ENCODE results near the gene WDFY2.

Gene WDFY2

DNA sequence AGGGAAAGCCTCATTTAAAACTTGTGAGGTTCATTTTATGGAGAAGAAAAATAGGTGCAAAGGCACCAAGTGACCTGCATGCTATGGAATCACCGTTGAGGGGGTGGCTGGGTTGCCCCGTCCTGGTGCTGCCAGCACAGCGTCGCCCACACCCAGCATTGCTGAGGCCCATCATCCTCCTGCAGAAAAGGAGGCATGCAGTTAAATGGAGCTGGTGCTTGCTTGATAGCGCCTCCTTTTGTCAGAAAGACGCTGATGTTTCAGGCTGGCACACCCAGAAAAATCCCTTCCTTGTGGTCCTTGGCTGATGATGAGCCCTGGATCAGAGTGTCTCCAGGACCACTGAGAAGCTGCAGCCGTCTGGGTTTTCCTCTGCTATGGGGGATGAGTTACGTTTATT lies 182.8 kb downstream of the WDFY2 start:
- DNase-seq (ENCODE audit: low read depth in 3 of 3, low spot score in 1 of 3) = no peak

DNA sequence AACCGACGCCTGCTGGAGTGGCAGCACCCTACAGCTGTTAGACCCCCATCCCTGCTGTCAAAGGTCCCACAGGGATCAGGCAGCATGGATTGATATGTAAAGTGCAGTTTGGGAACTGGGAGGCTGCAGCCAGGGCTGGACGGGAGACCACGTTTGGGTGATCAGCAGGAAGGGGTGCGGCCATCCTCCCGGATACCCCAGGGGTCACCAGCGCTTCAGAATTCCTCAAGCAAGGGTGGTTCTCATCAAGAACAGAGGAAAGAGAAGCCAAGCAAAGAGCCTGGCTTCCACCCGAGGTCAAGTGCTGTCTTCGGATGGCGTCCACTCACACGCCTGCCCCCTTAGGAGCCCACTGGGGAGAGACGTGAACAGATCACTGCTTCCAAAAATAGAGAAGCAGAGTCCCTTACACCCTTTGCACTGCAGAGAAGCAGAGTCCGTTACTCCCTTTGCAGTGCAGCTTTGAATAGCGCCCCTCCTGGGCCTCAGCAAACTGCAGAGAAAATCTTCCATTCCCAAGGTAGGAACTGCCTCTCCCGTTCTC lies 184.2 kb downstream of the WDFY2 start:
- DNase-seq (ENCODE audit: low read depth in 3 of 3, low spot score in 1 of 3) = no peak

DNA sequence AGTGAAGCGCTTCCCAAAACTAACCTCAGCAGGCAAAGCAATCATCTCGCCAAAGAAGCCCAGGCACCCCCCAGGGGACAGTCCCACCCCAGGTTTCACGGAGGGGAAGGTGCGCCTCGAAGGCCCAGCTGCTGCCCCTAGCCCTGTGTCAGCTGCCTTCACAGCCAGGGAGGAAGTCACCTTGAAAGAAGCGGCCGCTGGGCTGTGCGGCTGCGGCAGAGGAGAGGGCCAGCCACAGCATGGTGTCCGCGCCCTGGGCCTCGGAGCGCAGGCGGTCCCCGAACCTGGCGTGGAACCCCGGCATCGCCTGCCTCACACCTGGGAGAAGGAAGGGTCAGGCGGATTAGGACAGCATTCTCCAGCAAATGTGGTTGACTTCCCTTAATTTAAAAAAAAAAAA lies 184.7 kb downstream of the WDFY2 start:
- no peak for DNase-seq (ENCODE audit: low read depth in 3 of 3, low spot score in 1 of 3)

DNA sequence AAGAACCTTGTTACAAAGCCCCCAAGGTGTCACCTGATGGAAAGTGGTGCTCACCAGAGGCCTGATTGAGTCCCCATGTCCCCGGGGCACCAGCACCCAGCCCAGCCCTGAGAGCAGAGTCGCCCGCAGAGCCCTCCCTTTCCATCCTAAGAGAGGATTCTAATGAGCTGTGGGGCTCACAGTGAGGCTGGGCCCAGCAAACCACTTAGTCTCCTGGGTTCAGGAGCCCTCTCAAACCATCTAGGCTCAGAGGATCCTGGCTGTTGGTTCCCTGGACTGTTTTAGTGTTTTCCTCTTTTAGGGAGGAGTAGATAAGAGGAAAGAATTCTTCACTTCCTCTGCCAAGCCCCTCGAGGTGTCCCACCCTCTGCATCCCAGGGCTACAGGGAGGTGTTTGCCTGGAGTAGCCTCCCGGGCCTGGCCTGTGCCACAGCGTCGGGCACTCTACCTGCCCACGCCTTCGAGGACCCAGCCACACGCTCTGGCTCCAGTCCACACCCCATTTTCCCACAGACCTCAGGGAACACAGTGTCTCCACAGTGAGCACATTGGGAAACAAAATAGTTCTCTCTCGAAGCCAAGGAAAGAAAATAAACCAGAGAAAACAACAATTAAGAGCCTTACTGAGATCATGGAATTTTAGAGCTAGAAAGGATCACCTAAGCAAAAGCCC lies 185.3 kb downstream of the WDFY2 start:
- DNase-seq (ENCODE audit: low read depth in 3 of 3, low spot score in 1 of 3) = no peak

DNA sequence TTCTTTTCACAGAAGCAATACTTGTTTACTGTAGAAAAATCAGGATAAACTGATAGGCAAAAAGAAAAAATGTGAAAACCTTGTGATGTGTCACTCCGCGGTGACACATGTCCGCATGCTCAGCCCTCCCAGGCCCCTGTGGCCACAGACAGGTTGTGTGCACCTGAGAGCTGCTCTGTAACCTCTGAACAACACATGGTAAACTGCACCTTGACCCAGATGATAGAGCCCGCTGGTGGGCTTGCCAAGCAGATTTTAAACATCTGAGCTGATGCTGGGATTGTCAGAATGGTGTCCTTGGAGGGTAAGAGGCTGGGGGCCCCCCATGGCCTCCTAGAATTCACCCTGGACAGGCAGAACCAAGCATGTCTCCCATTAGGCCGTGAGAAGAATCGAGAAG lies 185.9 kb downstream of the WDFY2 start:
- DNase-seq (ENCODE audit: low read depth in 3 of 3, low spot score in 1 of 3) = no peak

DNA sequence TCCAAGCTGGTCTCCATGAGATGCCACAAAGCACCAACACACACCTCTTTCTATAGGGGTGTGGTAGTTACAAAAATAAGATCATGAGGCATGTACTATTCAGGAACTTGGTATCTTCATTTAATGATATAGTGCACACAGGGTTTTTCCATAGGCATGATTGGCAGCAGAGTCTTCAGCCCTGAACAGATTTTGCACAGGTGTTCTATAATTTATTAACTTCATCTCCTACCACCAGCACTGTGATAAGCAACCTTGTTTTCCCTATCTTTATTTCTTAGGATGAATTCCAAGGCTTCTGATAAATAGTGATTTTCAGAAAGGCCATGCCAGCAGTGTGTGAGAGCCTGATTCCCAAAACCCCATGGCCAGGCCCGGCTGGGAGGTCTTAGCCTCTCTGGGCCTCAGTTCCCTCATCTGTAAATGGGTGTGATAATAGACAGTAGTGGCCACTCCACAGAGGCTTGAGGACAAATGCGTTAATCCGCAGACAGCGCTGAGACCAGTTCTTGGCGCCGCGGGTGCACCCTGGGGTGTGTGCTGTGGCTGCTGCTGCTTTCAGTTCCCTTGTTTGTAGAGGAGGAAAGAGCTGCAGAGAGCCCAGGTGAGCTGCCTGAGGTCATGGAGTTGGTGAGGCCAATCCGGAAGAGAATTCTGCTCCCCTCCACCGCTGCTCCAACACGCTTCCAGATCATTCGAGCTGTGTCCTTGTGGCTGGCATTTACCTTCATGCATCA lies 186.6 kb downstream of the WDFY2 start:
- DNase-seq (ENCODE audit: low read depth in 3 of 3, low spot score in 1 of 3) = no peak

DNA sequence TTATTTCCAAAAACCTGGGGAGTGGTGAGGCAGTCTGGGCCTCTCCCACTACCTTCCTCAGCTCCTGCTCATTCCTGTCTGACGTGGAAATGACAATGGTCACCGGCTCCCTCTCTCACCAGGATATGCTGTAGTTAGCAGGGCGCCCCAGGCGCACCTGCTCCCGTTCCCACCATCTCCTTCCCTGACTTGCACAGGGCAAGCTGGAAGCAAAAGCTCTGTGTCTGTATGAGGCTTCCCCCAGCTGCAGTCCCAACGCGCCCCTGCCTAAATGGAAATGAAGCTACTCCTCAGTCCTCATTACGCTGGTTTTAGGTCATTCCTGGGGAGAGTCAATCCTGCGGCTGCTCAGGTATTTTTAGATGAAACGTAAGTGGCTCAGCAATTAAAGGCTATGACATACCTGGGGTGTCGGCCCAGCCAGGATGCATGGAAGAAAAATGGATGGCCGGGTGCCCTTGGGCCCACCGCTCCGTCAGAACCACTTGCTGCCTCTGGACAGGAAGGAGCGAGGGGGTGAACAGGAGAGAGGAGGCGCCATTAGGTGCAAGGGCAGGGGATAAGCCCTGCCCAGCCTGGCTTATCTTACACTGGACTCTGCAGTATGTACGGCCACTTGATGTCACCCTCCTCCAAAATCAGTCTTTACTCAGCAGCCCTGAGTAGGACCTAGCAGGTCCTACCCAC lies 187.3 kb downstream of the WDFY2 start:
- DNase-seq (ENCODE audit: low read depth in 3 of 3, low spot score in 1 of 3) = no peak

DNA sequence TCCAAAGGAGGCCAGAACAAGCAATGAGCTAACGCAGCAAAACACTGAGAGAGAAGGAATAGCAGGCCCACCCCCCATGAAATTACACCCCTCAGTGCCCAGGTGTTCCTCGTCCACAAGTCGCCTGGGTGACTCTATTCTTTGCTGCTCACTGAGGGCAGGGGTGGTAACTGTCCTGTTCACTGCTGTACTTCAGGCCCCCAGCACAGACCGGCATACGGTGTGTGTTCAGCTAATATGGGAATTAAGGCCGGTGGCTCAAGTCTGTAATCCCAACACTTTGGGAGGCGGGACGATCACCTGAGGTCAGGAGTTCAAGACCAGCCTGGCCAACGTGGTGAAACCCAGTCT lies 187.8 kb downstream of the WDFY2 start:
- no peak for DNase-seq (ENCODE audit: low read depth in 3 of 3, low spot score in 1 of 3)

DNA sequence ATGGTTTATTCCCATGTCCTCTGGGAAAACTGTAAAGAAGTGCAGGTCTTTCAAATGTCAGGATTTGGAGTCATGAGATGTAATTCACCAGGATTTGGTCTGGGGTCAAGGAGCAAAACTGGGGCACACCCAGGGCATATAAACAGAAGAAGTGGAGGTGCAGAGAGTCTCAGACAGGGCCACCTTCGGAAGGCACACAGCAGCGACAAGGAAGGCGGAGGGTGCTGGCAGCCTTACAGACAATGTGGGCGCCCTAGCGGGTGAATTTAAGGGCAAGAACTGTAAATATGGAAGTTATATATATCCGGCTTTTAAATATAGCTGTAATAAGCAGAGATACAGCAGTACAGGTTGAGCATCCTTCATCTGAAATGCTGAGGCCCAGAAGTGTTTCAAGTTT lies 188.5 kb downstream of the WDFY2 start:
- no peak for DNase-seq (ENCODE audit: low read depth in 3 of 3, low spot score in 1 of 3)

DNA sequence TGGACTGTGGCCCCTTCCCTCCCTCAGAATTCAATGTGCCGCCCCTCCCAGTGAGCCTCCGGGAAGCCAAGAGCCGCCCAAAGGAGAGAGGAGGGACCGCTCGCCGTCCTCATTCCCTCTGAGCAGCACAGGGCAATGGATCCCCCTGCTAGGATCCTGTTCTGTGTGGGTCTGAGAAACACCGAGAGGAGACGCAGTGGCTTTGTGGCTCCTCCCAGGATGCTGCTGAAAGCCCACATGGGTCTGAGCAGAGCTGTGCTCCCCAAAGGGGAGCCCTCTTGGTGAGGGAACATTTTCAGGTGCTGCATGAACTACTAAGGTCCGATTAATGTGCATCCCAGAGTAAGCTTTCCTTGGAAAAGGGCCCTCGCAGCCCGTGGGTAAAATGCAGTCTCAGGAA lies 189.3 kb downstream of the WDFY2 start:
- DNase-seq (ENCODE audit: low read depth in 3 of 3, low spot score in 1 of 3) = no peak

DNA sequence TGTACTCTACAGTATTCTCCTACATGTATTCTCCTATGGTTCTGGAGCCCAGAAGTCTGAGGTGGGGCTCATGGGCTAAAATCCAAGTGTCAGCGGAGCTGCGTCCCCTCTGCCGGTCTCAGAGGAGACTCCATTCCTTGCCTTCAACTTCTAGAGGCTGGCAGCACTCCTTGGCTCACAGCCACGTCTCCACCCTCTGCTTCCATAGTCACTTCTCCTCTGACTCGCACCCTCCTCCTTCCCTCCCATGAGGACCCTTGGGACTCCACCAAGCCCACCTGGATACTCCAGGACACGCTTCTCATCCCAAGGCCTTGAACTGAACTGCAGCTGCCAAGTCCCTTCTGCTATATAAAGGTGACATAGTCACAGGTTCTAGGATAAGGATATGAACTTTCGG lies 191.9 kb downstream of the WDFY2 start:
- DNase-seq (ENCODE audit: low read depth in 3 of 3, low spot score in 1 of 3) = no peak

DNA sequence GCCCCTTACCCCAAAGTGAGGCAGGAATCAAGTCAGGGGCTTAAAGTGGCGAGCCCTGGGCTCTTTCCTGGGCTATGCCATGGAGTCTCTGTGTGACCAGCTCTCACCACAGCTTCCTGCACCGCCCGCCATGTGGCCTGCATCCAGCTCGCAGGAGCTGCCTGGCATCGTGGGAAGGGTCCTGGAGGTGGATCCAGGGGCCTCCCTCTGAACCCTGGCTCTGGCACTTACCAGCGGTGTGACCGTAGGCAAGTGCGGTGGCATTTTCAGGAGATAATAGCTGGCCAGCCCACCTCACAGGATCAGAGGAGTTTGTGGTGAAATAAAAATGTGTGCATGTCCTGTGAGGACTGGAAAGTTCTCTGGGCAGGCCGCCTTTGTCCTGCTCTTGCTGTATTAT lies 193.7 kb downstream of the WDFY2 start:
- DNase-seq (ENCODE audit: low read depth in 3 of 3, low spot score in 1 of 3) = no peak

DNA sequence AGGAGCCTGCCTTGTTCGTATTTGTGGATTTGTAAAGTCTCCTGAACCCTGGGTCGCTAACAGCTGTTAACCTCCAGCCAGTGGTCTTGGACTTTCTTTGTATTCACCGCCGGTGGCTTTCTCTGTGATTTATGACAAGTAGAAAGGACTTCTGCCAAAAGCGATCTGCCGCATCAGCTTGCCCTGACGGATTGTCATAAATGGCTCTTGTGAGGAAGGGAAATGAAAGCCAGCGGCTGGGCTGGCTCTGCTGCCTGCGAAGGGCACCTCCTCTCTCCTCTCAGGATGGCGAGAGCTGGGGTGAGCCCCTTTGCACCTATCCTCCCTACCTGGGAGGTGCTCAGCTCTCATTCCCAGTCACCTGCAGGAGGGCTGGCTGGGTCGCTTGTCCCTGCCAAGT lies 194.1 kb downstream of the WDFY2 start:
- no peak for DNase-seq (ENCODE audit: low read depth in 3 of 3, low spot score in 1 of 3)

DNA sequence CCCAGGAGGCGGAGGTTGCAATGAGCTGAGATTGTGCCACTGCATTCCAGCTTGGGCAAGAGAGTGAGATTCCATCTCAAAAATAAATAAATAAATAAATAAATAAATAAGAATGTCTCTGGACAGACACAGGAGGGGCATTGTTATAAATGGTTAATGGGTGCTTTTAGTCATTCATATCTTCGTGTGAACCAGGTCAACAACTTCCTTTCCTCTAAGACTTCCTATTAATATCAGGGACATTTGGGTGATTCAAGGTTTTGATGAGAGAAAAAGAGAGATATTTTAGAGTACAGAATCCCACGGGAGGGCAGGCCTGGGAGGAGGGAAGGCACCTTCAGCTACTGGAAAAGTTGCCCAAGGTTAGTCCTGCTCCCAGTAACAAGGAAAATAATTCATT lies 195.8 kb downstream of the WDFY2 start:
- no peak for DNase-seq (ENCODE audit: low read depth in 3 of 3, low spot score in 1 of 3)

DNA sequence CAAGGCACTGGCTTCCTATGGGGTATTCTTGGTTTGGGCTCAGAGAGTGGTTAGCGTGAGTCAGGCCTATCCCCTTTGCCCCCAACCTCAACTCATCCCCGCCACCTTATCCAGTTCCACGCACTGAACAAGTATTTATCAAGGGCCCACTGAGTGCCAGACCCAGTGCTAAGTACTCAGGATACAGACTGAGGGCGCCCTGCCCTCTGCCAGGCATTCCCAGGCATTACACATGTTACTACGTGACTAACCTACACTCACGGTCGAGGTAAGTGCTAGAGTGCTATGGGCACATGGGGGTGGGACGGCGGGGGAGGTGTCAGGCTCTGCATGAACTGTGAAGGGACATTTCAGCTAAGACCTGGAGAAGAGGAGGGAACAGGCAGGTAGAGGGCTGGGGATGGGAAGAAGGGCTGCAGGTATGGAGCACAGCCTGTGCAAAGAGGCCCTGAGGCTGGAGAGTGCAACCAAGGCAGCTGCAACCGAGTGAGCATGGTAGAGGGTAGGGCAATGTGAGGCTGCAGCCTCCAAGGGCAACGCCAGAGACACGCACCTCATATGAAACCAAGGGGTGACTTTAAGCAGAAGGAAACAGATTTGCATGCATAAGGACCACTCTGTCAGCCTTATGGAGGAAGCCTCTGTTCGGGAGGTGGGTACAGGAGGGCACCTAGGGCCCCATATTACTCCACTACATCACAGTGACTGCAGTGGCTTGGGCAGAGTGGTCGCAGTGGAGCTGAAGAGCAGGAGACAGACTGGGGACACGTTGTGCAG lies 197.2 kb downstream of the WDFY2 start:
- DNase-seq (ENCODE audit: low read depth in 3 of 3, low spot score in 1 of 3) = no peak

DNA sequence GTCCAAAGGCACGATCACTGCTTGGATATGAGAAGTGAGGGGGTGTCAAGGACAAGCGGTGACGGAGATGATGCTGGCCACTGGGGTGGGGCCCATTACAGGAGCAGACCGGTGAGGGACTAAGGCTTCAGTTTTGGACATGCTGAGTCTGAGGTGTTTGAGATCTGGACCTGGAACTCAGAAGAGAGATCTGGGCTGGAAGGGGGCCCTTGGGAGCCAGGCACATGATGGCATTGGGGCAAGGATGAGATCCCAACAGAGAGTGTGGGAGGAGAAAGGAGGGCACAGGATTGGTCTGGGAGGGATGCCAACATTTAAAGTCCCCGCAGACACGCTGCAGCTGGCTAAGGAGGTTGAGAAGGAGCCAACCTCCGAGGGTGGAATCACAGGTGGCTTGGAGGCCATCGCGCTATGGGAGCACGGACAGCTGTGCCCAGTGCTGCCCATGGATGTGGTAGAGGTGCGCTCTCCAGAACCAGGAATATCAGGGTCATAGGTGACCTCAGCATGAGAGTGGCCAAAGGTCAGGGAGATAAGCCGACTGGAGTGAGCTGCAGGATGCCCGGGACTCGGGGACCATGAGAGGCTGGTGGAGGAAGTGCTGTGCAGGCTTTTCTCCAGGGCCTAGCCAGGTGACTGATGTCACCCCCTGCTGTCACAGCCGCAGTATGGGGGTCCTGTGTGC lies 197.9 kb downstream of the WDFY2 start:
- no peak for DNase-seq (ENCODE audit: low read depth in 3 of 3, low spot score in 1 of 3)

DNA sequence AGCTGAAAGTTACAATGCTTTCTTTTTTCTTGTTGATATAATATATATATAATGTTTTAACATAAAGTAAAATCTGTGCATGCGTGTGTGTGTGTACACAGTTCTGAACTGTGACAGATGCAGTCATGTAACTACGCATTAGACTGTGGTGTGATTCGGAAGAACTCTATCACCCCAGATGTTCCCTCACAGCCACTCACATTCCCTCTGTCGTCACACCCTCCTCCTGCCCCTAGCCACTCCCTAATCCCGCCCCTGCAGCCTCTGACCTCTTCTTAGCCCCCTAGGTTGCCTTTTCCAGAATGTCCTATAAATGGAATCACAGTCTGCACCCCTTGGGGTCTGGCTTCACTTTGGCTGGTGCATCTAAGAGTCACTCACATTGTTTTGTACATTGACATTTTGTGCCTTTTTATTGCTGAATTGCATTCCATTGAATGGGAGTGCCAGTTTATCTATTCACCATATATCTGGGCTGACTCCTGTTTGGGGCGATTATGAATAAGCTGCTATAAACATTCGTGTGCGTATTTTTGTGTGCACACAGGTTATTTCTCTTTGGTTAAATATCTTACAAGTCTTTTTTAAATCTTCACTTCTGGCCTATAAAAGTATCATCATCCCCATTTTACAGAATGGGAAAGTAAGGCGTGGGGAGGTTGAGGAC lies 199.3 kb downstream of the WDFY2 start:
- no peak for DNase-seq (ENCODE audit: low read depth in 3 of 3, low spot score in 1 of 3)

DNA sequence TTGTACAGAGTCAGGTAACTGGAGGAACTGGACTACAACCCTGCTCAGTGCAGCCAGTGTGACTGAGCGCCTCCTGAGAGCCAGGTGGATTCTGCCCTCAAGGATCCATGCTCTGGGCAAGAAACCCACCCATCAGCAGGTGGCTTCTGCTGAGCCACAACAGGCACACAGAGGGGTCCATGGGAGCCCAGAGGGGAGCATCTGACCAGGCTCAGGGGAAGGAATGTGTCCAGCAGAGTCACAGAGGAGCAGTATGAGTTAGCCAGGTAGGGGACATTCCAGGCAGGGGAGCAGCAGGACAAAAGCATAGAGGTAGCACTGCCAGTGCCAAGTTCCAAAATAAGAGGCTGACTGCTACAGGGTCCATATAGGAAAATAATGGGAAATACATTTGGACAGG lies 199.8 kb downstream of the WDFY2 start:
- DNase-seq (ENCODE audit: low read depth in 3 of 3, low spot score in 1 of 3) = no peak

DNA sequence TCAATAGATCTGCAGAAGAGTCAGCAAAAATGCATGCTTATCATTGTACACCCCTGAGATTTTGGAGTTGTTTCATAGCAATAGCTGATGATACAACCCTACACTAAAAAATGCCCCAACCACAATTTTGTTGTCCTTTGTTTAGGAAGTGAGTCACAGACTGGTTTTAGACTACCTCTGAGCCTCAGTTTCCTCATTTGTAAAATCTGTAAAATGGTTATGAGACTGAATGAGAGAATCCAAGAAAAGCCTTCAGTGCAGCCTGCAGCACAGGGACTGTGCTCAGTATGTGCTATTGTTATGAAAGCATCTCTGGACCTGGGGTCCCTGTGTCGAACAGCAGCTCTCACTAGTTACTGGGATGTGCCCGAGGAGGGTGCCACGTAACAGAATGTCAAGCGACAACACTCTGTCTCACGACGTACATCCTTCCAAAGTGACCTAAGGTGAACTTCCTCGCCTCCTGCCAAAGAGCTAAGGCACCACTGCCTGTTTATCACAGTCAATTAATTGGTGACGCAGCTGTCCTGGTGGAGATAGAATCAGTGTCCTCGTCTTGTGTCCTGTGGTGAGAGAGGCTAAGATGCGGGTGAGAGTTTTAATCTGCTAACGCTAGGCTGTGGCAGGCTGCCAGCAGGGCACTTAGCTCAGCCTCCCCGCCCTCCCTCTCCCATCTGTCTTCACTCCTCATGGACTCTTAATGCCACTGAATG lies 201.6 kb downstream of the WDFY2 start:
- no peak for DNase-seq (ENCODE audit: low read depth in 3 of 3, low spot score in 1 of 3)
